HCT116 (cell line): ENCODE measurements around the gene ZSWIM5. TPM values are rescaled to one million over a fixed set of nuclear protein-coding genes. Genes with fewer than 3 reads are reported as not detected.

ENCODE experiments used
- ATAC-seq: fragments of 200-7000 bp; cut with Tn5 transposase; 2 replicates; pipeline ENCODE4 v1.9.1; 2020; ENCODE audit warnings: mild to moderate bottlenecking, moderate library complexity
- BruUV-seq: library from RNA; stranded (reverse); fragments of 400-500 nt; replicated peaks from 2 replicates; lab custom pipeline; 2021; lab: Mats Ljungman, UMichigan
- CTCF ChIA-PET: fragments of 300-600 bp; sonication (Branson Sonifier 250); formaldehyde crosslinking; loops from one replicate; lab custom pipeline; 2021; ENCODE audit warnings: antibody characterized with exemption; lab: Charles Lee
- POLR2A ChIA-PET: fragments of 300-600, 350-600 bp; sonication (Branson Sonifier 250); formaldehyde crosslinking; loops from one replicate; lab custom pipeline; 2021; ENCODE audit warnings: antibody characterized with exemption; lab: Charles Lee
- RAD21 ChIA-PET, 2 experiments: fragments of 300-600 bp; sonication (Branson Sonifier 250); formaldehyde crosslinking; loops; one replicate each; lab custom pipeline; 2023; ENCODE audit warnings: low total read pairs in 2 of 2; ENCODE audit not compliant: uncharacterized antibody in 2 of 2, unreplicated experiment in 2 of 2, low non-redundant PET in 1 of 2; lab: Charles Lee
- DNase-seq: peaks from one replicate; pipeline ENCODE4 v3.0.0-alpha.2; 2010; ENCODE audit warnings: low read depth, low spot score
- H2AFZ ChIP-seq: fragments of 200-600 bp; shearing (Covaris generic), sonication (generic); 2 replicates; pipeline ENCODE4 v1.6.1; 2017; ENCODE audit warnings: low read depth, mixed run types, mixed read lengths, antibody characterized with exemption, low read length; ENCODE audit not compliant: poor library complexity, severe bottlenecking
- H3K27ac ChIP-seq: 2 replicates; pipeline ENCODE4 v1.5.1; 2012; ENCODE audit warnings: low read depth, low read length
- H3K27me3 ChIP-seq: fragments of 200-600 bp; sonication (generic); 2 replicates; pipeline ENCODE4 v1.6.1; 2016; ENCODE audit warnings: mixed run types, low read length, mixed read lengths; ENCODE audit not compliant: insufficient read depth
- H3K36me3 ChIP-seq, 2 experiments: fragments of 200-500 bp in 1 of 2; fragments of 200-600 bp in 1 of 2; sonication (Bioruptor generic) in 1 of 2; sonication (generic) in 1 of 2; 2 replicates each; pipeline versions ENCODE4 v1.5.1 to v1.6.1; 2014 to 2016; ENCODE audit warnings: low read length in 2 of 2, inconsistent platforms in 1 of 2, mixed read lengths in 1 of 2, mixed run types in 1 of 2; ENCODE audit not compliant: insufficient read depth in 2 of 2, control insufficient read depth in 1 of 2
- H3K4me1 ChIP-seq, 2 experiments: fragments of 200-600 bp in 1 of 2; sonication (generic) in 1 of 2; 2 replicates each; pipeline versions ENCODE4 v1.5.1 to v1.6.1; 2012 to 2017; ENCODE audit warnings: low read length in 2 of 2, inconsistent platforms in 1 of 2, mild to moderate bottlenecking in 1 of 2, mixed read lengths in 1 of 2, mixed run types in 1 of 2, moderate library complexity in 1 of 2; ENCODE audit not compliant: insufficient read depth in 2 of 2, control insufficient read depth in 1 of 2
- H3K4me2 ChIP-seq: fragments of 200-600 bp; sonication (generic); 2 replicates; pipeline ENCODE4 v1.6.1; 2017; ENCODE audit warnings: mixed run types, low read length, mixed read lengths
- H3K4me3 ChIP-seq, 2 experiments: fragments of 200-600 bp in 1 of 2; sonication (generic) in 1 of 2; replicated peaks in 1 of 2; 2 replicates each; pipeline ENCODE4 v1.5.1; 2011 to 2016; ENCODE audit warnings: low read length in 2 of 2, control low read depth in 1 of 2, low read depth in 1 of 2, mild to moderate bottlenecking in 1 of 2, mixed read lengths in 1 of 2, mixed run types in 1 of 2
- H3K79me2 ChIP-seq: fragments of 200-600 bp; sonication (generic); 2 replicates; pipeline ENCODE4 v1.6.1; 2017; ENCODE audit warnings: mild to moderate bottlenecking, mixed run types, low read length, moderate library complexity, mixed read lengths; ENCODE audit not compliant: insufficient read depth
- H3K9ac ChIP-seq: fragments of 200-600 bp; sonication (generic); 2 replicates; pipeline ENCODE4 v1.6.1; 2016; ENCODE audit warnings: low read length, mixed read lengths
- H3K9me2 ChIP-seq: fragments of 200-600 bp; sonication (generic), shearing (Covaris generic); 2 replicates; pipeline ENCODE4 v1.6.1; 2017; ENCODE audit warnings: mixed run types, mild to moderate bottlenecking, moderate library complexity; ENCODE audit not compliant: insufficient read depth
- H3K9me3 ChIP-seq, 2 experiments: fragments of 200-500 bp in 1 of 2; fragments of 200-600 bp in 1 of 2; sonication (Bioruptor generic) in 1 of 2; sonication (generic) in 1 of 2; 2 replicates each; pipeline ENCODE4 v1.6.1; 2014 to 2017; ENCODE audit warnings: low read length in 2 of 2, mixed read lengths in 2 of 2, inconsistent platforms in 1 of 2, low read depth in 1 of 2, mild to moderate bottlenecking in 1 of 2, mixed run types in 1 of 2, moderate library complexity in 1 of 2; ENCODE audit not compliant: control insufficient read depth in 1 of 2, insufficient read depth in 1 of 2
- H4K20me1 ChIP-seq: fragments of 200-600 bp; sonication (generic), shearing (Covaris generic); 2 replicates; pipeline ENCODE4 v1.6.1; 2017; ENCODE audit warnings: mixed run types, mild to moderate bottlenecking, moderate library complexity; ENCODE audit not compliant: insufficient read depth
- CBX3 ChIP-seq: IDR thresholded peaks from 2 replicates; pipeline ENCODE4 v1.6.1; 2012; ENCODE audit warnings: low read depth
- CEBPB ChIP-seq: IDR thresholded peaks from 2 replicates; pipeline ENCODE4 v1.6.1; 2012; ENCODE audit warnings: low read depth
- EZH2phosphoT487 ChIP-seq: fragments of 200-600 bp; IDR thresholded peaks from 2 replicates; pipeline ENCODE4 v1.6.1; 2018; ENCODE audit warnings: antibody characterized with exemption, borderline replicate concordance
- FOSL1 ChIP-seq: IDR thresholded peaks from 2 replicates; pipeline ENCODE4 v1.6.1; 2012; ENCODE audit warnings: low read depth
- JUND ChIP-seq: IDR thresholded peaks from 2 replicates; pipeline ENCODE4 v1.6.1; 2012
- POLR2A ChIP-seq: IDR thresholded peaks from 2 replicates; pipeline ENCODE4 v1.7.0; 2011; ENCODE audit warnings: borderline replicate concordance; ENCODE audit not compliant: insufficient read depth, insufficient read length; ENCODE audit errors: extremely low read depth
- RAD21 ChIP-seq: IDR thresholded peaks from 2 replicates; pipeline ENCODE4 v1.6.1; 2012; ENCODE audit warnings: low read depth, mild to moderate bottlenecking
- SP1 ChIP-seq: IDR thresholded peaks from 2 replicates; pipeline ENCODE4 v1.6.1; 2012; ENCODE audit warnings: low read depth
- YY1 ChIP-seq: IDR thresholded peaks from 2 replicates; pipeline ENCODE4 v1.6.1; 2011; ENCODE audit warnings: low read length, low read depth, moderate library complexity, mild to moderate bottlenecking; ENCODE audit not compliant: insufficient replicate concordance; ENCODE audit errors: extremely low read depth
- ZNF274 ChIP-seq: fragments of 200-500 bp; sonication (Bioruptor generic); IDR thresholded peaks from 2 replicates; pipeline ENCODE4 v1.6.1; 2014; ENCODE audit warnings: mild to moderate bottlenecking, low read depth, low read length, inconsistent platforms
- intact Hi-C: fragments of 100-400 bp; cut with micrococcal nuclease; formaldehyde crosslinking; loops from 2 replicates; pipeline ENCODE4 v1.10.0; 2022
- total RNA-seq: library from RNA; stranded (reverse); gene quantifications from one replicate; pipeline ENCODE4 v1.2.1, GENCODE V29; 2021; ENCODE audit not compliant: unreplicated experiment
- TF ChIP-seq, protein P1 (sequence below): IDR thresholded peaks from 2 replicates; pipeline ENCODE4 v1.6.1; 2011; ENCODE audit warnings: mild to moderate bottlenecking, low read length, moderate library complexity; ENCODE audit not compliant: insufficient replicate concordance; ENCODE audit errors: extremely low read depth
- TF ChIP-seq, protein P2 (sequence below), 3 experiments: fragments of 200-600 bp in 1 of 3; sonication (generic) in 1 of 3; IDR thresholded peaks in 2 of 3; conservative IDR thresholded peaks in 1 of 3; 2 replicates each; pipeline ENCODE4 v1.5.1; 2012 to 2017; ENCODE audit warnings: low read depth in 2 of 3, low read length in 2 of 3, antibody characterized with exemption in 1 of 3, borderline replicate concordance in 1 of 3, control low read depth in 1 of 3, mild to moderate bottlenecking in 1 of 3, mixed read lengths in 1 of 3, mixed run types in 1 of 3, moderate library complexity in 1 of 3; ENCODE audit not compliant: insufficient read depth in 1 of 3
- TF ChIP-seq, protein P3 (sequence below): IDR thresholded peaks from 2 replicates; pipeline ENCODE4 v1.6.1; 2012; ENCODE audit warnings: low read depth

ZSWIM5 gene
- total RNA-seq, 1 experiment from 2014 or later = 1.1 TPM

DNA sequence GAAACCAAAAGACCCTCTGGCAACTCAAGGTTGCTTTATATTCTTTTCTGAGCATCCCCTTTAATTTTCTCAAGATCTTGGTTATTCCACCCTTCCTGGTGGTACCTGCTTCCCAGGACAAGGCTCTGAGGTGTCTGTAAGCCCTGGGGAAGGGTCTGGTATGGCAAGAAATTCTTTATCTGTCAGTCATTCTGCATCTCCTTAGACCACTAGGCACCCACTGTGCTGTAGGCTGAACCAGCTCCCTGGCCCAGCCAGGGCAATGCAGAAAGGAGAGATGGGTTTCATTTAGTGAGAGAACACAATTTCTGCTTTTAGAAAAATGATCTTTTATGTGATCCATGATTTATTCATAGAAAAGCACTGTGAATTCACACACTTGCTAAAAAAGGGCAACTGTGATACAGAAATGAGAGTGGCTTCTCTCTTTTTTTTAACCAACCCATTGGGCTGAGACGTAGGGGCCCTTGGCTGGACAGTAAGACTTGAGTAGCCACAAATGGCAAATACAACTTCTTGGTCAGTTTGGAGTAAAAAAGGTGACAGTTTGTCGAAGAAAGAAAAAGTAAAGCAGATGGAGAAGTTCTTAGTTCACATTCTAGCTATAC lies 190.2 kb downstream of the ZSWIM5 start (continued):
- TF ChIP-seq, protein P1, sequence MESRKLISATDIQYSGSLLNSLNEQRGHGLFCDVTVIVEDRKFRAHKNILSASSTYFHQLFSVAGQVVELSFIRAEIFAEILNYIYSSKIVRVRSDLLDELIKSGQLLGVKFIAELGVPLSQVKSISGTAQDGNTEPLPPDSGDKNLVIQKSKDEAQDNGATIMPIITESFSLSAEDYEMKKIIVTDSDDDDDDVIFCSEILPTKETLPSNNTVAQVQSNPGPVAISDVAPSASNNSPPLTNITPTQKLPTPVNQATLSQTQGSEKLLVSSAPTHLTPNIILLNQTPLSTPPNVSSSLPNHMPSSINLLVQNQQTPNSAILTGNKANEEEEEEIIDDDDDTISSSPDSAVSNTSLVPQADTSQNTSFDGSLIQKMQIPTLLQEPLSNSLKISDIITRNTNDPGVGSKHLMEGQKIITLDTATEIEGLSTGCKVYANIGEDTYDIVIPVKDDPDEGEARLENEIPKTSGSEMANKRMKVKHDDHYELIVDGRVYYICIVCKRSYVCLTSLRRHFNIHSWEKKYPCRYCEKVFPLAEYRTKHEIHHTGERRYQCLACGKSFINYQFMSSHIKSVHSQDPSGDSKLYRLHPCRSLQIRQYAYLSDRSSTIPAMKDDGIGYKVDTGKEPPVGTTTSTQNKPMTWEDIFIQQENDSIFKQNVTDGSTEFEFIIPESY = no peak
- no peak for TF ChIP-seq FOSL1
- no peak for TF ChIP-seq SP1
- no peak for TF ChIP-seq JUND
- no peak for TF ChIP-seq EZH2phosphoT487
- TF ChIP-seq, protein P2, sequence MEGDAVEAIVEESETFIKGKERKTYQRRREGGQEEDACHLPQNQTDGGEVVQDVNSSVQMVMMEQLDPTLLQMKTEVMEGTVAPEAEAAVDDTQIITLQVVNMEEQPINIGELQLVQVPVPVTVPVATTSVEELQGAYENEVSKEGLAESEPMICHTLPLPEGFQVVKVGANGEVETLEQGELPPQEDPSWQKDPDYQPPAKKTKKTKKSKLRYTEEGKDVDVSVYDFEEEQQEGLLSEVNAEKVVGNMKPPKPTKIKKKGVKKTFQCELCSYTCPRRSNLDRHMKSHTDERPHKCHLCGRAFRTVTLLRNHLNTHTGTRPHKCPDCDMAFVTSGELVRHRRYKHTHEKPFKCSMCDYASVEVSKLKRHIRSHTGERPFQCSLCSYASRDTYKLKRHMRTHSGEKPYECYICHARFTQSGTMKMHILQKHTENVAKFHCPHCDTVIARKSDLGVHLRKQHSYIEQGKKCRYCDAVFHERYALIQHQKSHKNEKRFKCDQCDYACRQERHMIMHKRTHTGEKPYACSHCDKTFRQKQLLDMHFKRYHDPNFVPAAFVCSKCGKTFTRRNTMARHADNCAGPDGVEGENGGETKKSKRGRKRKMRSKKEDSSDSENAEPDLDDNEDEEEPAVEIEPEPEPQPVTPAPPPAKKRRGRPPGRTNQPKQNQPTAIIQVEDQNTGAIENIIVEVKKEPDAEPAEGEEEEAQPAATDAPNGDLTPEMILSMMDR (IDR thresholded peaks at IDR 0.05 in 2 of 3, conservative IDR thresholded peaks at IDR 0.05 in 1 of 3; ENCODE audit: borderline replicate concordance in 1 of 3, insufficient read depth in 1 of 3, low read depth in 2 of 3, low read length in 2 of 3) = no peak
- TF ChIP-seq, all 23 proteins: peak for 0

DNA sequence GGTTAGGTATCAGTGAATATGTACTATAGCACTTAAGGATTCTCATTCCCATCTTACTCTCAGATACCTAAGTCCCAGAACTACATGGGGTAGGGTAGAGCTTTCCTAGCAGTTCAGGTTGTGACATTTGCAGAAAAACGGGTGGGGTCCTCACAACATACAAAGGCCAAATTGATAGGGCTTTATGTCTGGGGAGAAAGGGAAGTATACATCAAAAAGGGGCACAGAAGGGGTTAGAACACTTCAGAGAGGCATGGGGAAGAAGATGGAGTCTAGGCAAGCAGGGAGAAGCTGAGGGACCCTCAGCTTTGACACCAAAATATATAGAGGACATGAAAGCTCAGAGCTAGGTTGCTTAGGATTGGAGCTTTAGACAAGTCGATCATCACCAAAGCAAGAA lies 190.7 kb downstream of the ZSWIM5 start:
- Histone ChIP-seq H3K4me2 (no peak overlapping the region), H3K27me3 (no peaks in the 10 kb centered on the region), H3K79me2 (peaks cover 8% of the 10 kb centered on the region; the same call in 1 of the 2 replicates), H3K4me3 (no peak overlapping the region), H2AFZ (no peak overlapping the region), H3K9me3 (no peaks in the 10 kb centered on the region), H3K9me2 (no peaks in the 10 kb centered on the region), H3K36me3 (no peaks in the 10 kb centered on the region), H3K9ac (no peak overlapping the region), H4K20me1 (no peaks in the 10 kb centered on the region), H3K27ac (no peak overlapping the region), H3K4me1 (peaks cover 5 to 20% of the 10 kb centered on the region in 2 experiments; a peak in 3 of 4 replicates)
- ATAC-seq (no peak), DNase-seq (no peak)
- ChIA-PET RAD21 (no interaction called here), POLR2A (interaction anchor here (1.2 kb wide), 1 partner anchor 288 kb away, joined by 3 read pairs; no protein-coding TSS in a partner anchor), CTCF (interaction anchor here (4.3 to 11.9 kb wide), 2 partner anchors 285 to 477 kb away, joined by 32 to 214 read pairs; partner anchors contain the start of gene TESK2)
- BruUV-seq = no TSS peak
- intact Hi-C loops = loop anchor here (10.0 kb wide), 1 partner anchor 889 kb away; no protein-coding TSS in a partner anchor
- TF ChIP-seq, protein P3, sequence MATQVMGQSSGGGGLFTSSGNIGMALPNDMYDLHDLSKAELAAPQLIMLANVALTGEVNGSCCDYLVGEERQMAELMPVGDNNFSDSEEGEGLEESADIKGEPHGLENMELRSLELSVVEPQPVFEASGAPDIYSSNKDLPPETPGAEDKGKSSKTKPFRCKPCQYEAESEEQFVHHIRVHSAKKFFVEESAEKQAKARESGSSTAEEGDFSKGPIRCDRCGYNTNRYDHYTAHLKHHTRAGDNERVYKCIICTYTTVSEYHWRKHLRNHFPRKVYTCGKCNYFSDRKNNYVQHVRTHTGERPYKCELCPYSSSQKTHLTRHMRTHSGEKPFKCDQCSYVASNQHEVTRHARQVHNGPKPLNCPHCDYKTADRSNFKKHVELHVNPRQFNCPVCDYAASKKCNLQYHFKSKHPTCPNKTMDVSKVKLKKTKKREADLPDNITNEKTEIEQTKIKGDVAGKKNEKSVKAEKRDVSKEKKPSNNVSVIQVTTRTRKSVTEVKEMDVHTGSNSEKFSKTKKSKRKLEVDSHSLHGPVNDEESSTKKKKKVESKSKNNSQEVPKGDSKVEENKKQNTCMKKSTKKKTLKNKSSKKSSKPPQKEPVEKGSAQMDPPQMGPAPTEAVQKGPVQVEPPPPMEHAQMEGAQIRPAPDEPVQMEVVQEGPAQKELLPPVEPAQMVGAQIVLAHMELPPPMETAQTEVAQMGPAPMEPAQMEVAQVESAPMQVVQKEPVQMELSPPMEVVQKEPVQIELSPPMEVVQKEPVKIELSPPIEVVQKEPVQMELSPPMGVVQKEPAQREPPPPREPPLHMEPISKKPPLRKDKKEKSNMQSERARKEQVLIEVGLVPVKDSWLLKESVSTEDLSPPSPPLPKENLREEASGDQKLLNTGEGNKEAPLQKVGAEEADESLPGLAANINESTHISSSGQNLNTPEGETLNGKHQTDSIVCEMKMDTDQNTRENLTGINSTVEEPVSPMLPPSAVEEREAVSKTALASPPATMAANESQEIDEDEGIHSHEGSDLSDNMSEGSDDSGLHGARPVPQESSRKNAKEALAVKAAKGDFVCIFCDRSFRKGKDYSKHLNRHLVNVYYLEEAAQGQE = no peak
- no peak for TF ChIP-seq POLR2A
- TF ChIP-seq, protein P1 = no peak
- no peak for TF ChIP-seq CBX3
- TF ChIP-seq CEBPB = no peak
- TF ChIP-seq JUND = no peak
- no peak for TF ChIP-seq ZNF274
- TF ChIP-seq RAD21 = no peak
- no peak for TF ChIP-seq YY1
- no peak for TF ChIP-seq FOSL1
